GM19452 (cell line): Measurements from ENCODE around the gene RIN1.
"Not testable (repeated sequence)": the region's sequence is repeated elsewhere in the genome, so short reads cannot be mapped to it uniquely, and the experiment has no call there.

Experiments used
- ATAC-seq: cut with Tn5 transposase; IDR thresholded peaks from one replicate; pipeline ENCODE4 v1.9.1; 2021; ENCODE audit not compliant: unreplicated experiment

The RIN1 gene

DNA sequence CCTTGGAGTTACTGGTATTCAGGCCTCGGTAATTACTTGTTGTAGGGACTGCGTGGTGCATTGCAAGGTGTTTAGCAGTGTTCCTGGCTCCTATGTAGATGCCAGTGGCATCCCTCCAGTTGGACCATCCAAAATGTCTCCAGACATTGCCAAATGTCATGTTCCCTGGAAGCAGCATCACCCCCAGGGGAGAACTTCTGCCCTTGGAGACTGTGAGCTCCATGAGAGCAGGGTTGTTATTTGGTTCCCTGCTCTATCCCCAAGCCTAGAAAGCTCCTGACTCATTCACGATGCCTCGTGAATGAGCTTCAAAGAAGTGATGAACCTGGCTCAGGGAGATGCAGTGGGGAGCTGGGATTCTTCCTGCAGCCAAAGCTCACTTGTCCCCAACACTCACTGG is 14.6 kb downstream of the RIN1 start:
- no peak for ATAC-seq

DNA sequence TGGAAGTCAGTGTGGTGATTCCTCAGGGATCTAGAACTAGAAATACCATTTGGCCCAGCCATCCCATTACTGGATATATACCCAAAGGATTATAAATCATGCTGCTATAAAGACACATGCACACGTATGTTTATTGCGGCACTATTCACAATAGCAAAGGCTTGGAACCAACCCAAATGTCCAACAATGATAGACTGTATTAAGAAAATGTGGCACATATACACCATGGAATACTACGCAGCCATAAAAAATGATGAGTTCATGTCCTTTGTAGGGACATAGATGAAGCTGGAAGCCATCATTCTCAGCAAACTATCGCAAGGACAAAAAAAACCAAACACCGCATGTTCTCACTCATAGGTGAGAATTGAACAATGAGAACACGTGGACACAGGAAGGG is 15.5 kb downstream of the RIN1 start:
- not testable (repeated sequence) for ATAC-seq

DNA sequence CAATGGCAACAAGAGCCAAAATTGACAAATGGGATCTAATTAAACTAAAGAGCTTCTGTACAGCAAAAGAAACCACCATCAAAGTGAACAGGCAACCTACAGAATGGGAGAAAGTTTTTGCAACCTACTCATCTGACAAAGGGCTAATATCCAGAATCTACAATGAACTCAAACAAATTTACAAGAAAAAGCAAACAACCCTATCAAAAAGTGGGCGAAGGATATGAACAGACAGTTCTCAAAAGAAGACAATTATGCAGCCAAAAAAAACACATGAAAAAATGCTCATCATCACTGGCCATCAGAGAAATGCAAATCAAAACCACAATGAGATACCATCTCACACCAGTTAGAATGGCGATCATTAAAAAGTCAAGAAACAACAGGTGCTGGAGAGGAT is 15.9 kb downstream of the RIN1 start:
- not testable (repeated sequence) for ATAC-seq

DNA sequence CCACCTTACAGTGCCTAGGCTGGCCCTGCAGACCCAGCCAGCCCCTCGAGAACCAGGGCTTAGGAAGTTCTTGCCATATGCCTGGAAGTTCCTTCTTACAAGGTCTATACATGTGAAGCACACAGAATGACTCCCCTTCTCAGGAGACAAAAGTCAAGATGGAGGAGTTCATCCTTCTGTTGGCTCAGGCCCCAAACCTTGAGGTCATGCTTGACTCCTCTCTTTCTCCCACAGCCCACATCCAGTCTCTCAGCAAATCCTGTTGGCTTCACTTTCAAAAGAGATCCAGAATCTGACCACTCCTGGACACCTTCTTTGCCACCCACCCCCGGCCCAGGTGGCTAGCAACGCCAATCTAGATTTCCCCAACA is 17.6 kb downstream of the RIN1 start:
- ATAC-seq = no peak

DNA sequence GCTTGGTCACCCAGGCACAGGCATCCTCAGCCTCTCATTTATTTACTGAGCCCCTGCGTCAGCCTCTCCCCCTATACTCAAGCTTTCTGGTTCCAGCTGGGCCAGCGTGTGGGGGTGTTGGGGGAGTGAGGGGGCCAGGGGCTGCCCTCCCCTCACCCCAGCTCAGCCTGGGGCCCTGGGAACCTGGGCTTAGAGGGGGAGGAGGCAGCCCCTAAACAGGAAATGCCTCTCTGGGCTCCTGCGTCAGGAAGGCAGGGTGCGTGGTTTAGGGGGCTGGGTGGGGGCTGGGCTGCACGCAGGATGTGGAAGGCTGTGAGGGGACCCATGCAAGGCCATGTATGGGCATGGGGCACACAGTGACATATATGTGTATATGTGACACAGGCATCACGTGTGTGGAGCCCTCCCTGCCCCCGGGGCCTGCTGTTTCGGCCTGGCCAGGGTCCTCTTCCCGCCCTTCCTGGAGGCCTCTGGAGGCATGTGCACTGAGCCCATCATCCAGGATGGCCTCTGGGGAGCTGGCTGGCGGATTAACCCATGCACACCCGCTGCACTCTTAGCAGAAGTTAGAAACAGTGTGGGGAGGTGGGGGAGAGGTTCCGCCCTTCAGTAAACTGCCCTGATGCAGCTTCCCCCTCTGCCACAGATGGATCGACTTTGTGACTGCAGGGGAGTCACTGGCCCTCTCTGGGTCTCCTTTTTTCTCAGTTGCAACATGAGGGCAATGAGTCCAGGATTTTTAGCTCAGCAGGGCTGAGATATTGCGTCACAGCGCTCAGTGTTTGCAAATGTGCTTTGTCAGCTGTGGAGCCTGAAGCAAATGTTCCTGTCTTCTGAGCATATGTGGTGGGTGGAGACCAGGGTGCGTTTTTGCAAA is 18.3 kb downstream of the RIN1 start:
- ATAC-seq = no peak

DNA sequence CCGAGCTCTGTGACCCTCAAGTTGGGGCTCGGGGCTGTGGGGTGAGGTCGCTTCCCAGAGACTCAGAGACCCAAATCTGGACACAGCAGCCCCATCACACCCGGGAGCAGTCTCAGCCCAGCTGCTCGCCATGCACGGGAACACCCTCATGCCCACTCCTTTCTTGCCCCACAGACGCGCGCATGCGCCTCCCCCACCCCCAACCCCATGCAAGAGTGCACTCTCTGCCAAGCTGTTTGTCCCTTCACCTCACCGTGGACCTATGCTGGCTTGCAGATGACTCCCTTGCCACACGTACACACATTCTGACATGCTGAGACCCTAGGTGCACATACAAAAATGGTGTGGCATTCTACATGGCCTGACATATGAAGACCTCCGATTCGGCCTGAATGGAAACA is 18.9 kb downstream of the RIN1 start:
- ATAC-seq = no peak

DNA sequence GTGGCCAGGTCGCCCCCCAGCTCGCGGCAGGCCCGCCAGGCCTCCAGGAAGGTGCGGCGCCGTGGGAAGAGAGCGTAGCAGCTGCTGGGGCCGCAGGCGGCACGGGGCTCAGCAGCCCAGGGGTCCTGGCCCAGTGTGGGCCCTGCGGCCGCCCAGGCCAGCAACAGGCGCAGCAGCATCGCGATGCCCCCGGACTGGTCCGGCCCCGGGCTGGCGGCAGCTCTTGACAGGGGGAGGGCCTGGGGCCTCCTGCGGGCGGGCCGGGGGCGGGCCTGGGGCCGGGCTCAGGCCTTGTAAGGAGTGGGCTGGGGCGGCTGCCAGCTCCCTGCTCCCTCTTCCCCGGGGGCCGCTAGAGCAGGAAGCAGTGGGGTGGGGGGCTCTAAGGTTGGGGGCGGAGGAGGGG is 19.4 kb downstream of the RIN1 start, which contains the start of gene CD248:
TSS of gene CD248 (minus strand) at position 196 of the 403 bp plus-strand sequence. CDS start at position 179, 17 bp downstream.
- ATAC-seq = no peak

DNA sequence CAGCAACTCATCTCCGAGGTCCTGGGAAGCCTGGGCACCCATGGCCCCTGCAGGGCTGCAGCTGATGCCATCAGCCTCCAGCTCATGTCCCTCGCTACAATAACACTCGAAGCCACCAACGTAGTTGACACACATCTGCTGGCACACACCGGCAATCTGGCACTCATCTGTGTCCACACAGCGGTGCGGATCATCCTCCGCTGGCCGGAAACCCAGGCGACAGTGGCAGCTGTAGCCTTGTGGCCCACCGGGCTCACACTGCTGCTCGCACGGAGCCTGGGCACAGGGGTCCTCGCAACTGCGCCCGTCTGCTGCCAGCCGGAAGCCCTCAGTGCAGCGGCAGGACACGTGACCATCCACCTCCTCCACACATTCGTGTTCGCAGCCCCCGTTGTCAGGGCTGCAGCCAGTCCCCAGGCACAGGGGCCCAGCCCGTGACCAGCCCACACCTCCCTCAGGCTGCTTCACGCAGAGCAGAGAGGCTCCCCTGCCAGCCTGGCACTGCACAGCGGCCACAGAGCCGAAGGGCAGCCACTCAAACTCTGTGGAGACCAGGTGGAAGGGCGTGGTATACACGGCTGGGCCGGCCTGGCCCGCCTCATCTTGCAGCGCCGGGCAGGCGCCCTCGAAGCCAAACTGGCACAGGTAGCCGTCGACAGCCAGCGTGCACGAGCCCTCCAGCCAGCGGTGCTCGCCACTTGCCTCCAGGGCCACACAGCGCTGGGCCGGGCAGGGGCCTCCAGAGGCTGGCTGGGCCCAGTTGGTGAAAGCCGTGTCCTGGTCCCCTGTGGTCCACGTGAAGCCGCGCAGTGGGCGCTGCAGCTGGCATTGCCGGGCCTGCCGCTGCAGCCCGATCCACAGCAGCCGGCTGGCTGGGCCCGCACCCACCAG is 20.1 kb downstream of the RIN1 start:
- ATAC-seq = no peak

DNA sequence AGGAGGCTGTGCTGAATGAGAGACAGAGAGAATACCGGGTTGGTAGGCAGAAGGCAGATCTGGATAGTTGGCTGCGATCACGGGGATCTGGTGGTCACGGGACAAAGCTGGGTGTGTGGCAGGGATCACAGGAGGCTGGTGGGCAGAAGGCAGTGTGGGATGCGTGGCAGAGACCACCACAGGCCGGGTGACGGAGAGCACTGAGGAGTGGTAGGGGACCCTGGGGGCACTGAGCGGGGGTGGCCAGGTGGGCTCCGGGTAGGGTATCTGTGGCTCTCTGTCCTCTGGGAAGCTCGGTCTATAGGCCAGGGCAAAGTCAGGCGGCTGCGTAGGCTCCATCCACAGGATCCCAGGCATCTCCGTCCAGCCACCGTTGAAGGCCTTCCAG is 20.7 kb downstream of the RIN1 start:
- no peak for ATAC-seq

DNA sequence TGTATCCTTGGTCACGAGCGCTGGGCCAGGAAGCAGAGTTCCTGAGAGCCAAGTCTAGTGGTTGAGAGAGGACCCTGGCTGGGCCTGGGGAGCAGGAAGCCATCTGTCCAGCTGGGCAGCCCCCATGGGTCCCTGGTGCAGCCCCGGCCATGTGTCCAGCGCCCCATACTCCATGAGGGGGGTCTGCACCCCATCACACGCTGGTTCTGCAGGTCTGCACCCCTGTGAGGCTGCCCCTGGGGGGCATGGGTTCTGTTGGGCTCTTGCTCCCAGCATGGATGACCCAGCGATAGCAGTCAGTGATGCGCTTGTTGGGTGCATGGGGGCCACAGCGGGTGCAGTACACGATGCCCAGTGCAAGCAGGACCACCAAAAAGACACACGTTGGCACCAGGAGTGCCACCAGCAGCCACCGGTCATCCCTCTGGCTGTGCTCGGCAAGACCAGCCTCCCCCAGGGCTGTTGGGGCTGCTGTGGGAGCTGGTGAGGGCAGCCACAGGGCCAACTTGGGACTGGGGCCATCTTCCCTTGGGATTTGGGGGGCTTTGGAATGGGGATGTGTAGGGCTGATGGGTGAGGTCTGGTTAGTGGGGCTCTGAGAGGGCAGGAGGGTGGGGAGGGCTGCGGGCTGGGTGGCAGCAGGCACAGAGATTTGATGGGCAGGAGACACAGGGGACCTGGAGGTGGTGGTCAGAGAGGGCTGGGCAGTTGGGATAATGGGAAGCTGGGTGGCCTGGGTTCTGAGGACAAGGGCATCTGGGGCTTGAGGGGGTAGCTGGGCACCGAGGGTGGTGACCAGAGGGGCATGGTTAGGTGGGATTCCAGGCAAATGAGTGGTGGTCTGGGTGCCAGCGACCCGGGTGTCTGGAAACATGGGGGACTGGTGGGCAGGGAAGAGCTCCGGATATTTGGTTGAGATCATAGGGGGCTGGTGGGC is 21.4 kb downstream of the RIN1 start:
- no peak for ATAC-seq

DNA sequence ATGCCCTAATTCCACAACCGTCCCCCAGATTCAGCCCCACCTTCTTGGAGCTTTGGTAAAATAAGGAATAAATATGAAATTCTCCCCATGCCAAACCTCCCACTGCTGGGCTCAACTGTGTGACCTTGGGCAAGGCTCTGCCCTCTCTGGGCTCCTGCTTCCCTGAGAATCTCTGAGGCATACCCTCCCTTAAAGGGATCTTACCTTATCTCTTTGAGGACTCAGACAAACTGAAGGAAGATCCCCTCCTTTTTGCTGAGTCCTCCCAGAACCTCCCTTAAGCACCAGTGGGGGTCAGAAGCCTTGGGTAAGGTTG is 22.1 kb downstream of the RIN1 start:
- no peak for ATAC-seq

DNA sequence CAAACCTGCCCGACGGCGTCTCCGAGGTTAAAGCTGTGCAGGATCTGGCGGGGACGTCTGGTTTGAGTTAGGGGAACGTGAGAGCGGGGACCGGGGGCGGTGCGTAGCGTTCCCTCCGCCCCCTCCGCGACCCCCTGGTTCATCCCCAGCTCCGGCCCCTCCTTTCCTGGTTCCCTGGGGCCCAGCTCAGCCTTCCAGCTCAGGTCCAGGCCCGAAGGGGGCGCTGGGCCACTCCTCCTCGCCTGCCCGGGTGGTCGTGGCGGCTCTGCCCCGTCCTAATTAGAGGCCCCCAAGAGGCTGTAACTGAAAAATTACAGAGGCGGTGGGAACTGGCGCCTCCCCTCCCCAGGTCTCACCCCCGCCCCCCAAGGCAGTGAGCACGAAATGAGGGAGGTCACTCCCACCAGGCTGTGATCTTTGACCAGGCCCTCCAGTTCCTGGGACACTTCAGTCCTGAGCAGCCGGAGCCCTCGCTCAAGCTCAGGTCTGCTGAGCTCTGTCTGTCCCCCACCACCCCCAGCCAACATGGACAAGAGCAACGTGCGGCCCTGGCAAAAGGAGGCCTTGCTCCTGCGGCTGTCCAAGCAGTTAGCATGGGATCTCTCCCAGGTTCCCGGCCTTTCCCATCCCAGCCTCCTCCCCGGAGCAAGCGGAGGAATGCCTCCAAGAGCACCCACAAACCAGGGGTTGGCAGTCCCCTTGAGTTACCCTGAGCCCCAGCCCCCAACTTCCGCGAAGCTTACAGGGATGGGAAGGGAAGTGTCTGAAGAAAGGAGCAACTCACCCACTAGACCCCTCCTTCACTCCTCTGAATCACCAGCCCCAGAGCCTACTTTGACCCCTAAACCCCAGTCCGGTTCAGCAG is 22.7 kb downstream of the RIN1 start:
- no peak for ATAC-seq

DNA sequence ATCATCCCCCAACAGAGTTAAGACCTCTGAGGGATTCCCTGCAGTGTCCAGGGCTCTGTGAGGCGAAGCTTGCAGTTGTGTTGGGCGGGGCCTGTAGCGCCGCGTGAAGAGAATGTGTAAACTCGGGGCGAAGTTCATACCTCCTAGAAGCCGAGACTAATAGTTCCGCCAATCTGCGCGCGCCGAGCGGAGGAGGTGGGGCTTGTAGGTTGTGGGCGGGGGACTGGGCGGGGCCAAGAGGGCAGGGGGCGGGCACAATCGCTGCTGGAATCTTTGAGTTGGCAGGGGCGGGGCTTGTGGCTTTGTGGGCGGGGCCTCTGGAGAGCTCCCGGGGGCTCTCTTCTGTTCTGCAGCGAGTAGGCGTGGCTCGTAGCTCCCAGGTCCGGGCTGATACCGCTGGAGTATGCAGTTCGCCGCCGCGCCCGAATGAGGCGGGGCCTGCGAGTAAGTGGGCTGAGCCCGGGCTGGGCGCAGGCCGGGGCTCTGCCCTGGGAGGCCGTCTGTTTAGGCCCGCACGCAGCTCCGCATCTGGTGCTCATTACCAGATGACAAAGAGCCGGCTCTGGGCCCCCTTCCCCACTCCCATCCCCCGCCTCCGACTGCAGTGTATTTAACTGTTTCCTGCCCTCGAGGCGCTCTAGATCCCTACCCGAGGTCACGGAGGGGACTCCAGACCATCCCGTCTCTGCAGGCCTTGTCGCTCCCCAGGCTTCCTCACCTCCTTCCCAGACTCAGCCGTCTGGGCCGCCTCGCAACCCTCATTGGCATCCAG is 23.5 kb downstream of the RIN1 start:
- ATAC-seq = peak; percentile 54

DNA sequence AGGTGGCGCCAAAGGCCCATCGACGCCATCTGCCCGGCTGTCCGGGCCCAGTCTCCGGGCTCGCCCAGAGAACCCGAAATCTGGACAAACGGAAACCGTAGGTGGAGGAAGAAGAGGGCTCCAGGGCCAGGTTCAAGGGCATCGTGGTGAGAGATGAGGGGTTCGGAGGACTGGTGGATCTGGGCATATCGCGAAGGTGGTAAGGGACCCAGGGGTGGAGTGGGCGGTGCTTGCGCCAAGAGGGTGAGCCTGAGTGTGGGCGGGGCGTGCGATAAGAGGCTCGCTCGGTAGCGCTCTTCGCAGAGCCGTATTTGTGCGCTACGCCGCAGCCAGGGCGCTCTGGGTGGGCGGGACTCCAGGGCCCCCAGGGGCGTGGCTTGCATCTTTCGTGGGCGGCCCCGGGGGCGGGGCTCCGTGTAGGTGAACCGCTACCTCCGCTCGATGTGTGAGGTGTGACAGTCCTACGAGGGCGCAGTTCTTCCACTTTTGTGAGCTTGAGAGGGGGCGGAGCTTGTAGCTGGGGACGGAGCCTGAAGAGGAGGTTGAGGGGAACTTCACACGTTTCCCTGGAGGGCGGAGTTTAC is 24.2 kb downstream of the RIN1 start:
- ATAC-seq = peak; percentile 60

DNA sequence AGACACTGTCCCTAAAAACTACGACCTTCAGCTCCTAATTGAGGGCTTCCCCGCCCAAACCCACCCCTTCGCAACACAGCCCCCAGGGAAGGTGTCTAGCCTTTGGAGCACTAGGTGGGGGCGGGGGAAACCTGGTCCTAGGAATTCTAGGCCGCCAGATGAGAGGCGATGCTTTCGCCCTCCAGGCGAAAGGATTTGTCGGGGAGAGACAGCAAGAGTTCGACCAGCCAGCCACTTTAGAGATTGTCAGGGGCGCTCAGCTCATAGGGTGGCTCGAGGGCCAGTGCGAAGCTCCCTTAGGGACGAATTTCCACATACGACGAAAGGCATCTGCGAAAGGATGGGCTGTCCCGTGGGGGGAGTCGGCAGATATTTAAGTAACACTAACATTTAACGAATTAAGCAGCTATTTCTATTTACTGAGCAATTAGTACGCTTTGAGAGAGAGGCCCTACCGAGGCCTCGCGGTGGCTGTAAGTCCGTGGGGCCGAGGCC is 24.7 kb downstream of the RIN1 start:
- ATAC-seq = no peak

DNA sequence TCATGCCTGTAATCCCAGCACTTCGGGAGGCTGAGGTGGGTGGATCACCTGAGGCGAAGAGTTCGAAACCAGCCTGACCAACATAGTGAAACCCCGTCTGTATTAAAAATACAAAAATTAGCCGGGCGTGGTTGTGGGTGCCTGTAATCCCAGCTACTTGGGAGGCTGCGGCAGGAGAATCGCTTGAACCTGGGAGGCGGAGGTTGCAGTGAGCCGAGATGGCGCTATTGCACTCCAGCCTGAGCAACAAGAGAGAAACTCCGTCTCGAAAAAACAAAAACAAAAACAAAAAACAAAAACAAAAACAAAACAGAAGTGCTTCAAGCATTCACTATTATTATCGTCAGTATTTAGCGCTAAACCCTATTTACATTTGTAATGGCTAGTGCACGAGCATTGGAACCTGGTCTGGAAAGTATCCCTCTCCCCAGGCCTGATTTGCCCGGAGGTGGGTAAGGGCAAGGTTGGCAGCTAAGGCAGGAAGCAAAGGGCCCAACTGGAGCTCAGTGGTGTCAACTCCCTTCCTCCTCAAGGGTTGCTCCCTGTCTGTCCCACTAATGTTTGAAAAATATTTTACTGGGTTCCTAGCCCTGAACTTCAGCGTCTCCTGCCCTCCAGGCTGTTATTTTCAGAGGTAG is 25.3 kb downstream of the RIN1 start:
- not testable (repeated sequence) for ATAC-seq

DNA sequence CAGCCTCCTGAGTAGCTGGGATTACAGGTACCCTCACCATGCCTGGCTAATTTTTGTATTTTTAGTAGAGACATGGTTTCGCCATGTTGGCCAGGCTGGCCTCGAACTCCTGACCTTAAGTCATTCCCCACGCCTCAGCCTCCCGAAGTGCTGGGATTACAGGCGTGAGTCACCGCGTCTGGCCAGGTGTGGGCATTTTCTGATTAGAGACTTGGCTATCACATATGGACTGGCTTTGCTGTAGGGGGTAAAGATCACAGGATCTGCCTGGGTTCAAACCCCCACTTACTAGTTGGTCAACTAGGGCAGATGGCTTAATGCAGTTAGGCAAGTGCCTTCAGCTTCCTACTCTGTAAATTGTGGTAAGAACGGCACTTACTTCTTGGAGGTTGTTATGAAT is 25.9 kb downstream of the RIN1 start:
- no peak for ATAC-seq

DNA sequence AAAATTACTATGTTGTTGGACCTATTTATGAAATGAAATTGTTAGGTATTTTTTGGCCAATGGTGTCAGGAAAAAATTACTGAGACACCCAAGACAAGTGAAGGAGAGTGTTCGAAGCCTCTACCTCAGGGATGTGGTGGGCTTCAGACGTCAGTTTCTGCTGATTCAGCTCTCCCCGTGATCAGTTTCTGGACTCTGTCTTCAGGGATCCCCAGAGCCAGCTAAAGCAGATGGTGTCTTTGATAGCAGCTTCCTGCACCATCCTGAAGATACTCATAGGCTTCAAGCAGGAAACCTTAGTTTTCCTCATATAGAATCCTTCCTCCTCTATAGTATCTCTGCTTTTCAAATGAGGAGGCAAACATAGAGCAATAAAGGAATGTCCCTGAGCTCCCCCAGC is 26.8 kb downstream of the RIN1 start:
- ATAC-seq = no peak
